B cell (primary cell): ENCODE measurements around the gene CTXND1. TPM values are rescaled to one million over a fixed set of nuclear protein-coding genes. Genes with fewer than 3 reads are reported as not detected.

Experiments used
- ATAC-seq: fragments of 200-7000 bp; cut with Tn5 transposase; one replicate; pipeline ENCODE4 v1.10.0; 2021; ENCODE audit warnings: low read depth, mild to moderate bottlenecking, moderate number of reproducible peaks, moderate library complexity
- CTCF ChIA-PET: fragments of 350-600 bp; sonication (Branson Sonifier 250); formaldehyde crosslinking; loops from one replicate; lab custom pipeline; 2021; ENCODE audit warnings: antibody characterized with exemption, inconsistent platforms; lab: Charles Lee
- POLR2A ChIA-PET: fragments of 350-600 bp; sonication (Branson Sonifier 250); formaldehyde crosslinking; loops from one replicate; lab custom pipeline; 2021; ENCODE audit warnings: antibody characterized with exemption; lab: Charles Lee
- DNase-seq: peaks from one replicate; pipeline ENCODE4 v3.0.0; 2013
- H2AFZ ChIP-seq: 2 replicates; pipeline ENCODE4 v1.6.1; 2012; ENCODE audit warnings: mild to moderate bottlenecking, low read depth, low read length; ENCODE audit not compliant: insufficient read depth, poor library complexity, severe bottlenecking
- H3K27ac ChIP-seq, 2 donors: 1 replicate in 1 of 2; 2 replicates in 1 of 2; pipeline ENCODE4 v1.5.1; 2012 to 2013; ENCODE audit warnings: low read length in 2 of 2, mild to moderate bottlenecking in 2 of 2, moderate library complexity in 1 of 2
- H3K27me3 ChIP-seq, 4 experiments: fragments of 200-600 bp in 1 of 4; sonication (generic) in 1 of 4; replicated peaks in 1 of 4; 1 replicate in 2 of 4; 2 replicates in 2 of 4; pipeline versions ENCODE4 v1.6.1 to v1.7.0; 2013 to 2016; ENCODE audit warnings: low read length in 3 of 4, mild to moderate bottlenecking in 2 of 4, mixed read lengths in 1 of 4, moderate library complexity in 1 of 4; ENCODE audit not compliant: insufficient read depth in 4 of 4, control insufficient read depth in 3 of 4; ENCODE audit errors: control extremely low read depth in 1 of 4
- H3K36me3 ChIP-seq, 2 experiments: replicated peaks in 1 of 2; 1 replicate in 1 of 2; 2 replicates in 1 of 2; pipeline versions ENCODE4 v1.6.1 to v1.7.1; 2013; ENCODE audit warnings: low read length in 1 of 2; ENCODE audit not compliant: insufficient read depth in 2 of 2, control insufficient read depth in 1 of 2; ENCODE audit errors: control extremely low read depth in 1 of 2, extremely low read depth in 1 of 2
- H3K4me1 ChIP-seq, 2 donors: fragments of 200-600 bp in 1 of 2; sonication (generic) in 1 of 2; 1 replicate in 1 of 2; 2 replicates in 1 of 2; pipeline versions ENCODE4 v1.5.1 to v1.6.1; 2013 to 2017; ENCODE audit warnings: low read length in 2 of 2; ENCODE audit not compliant: control insufficient read depth in 2 of 2, insufficient read depth in 2 of 2
- H3K4me2 ChIP-seq: replicated peaks from 2 replicates; pipeline ENCODE3; 2012; ENCODE audit warnings: mild to moderate bottlenecking, low read depth, low read length; ENCODE audit not compliant: poor library complexity, severe bottlenecking
- H3K4me3 ChIP-seq, 5 experiments: fragments of 200-600 bp in 1 of 5; sonication (generic) in 1 of 5; 1 replicate in 3 of 5; 2 replicates in 2 of 5; pipeline versions ENCODE4 v1.5.1 to v1.7.0; 2011 to 2016; ENCODE audit warnings: low read length in 4 of 5, mild to moderate bottlenecking in 4 of 5, low read depth in 2 of 5, control low read depth in 1 of 5, moderate library complexity in 1 of 5; ENCODE audit not compliant: insufficient read depth in 1 of 5; ENCODE audit errors: control extremely low read depth in 1 of 5, extremely low read depth in 1 of 5
- H3K79me2 ChIP-seq: fragments of 200-600 bp; sonication (generic); one replicate; pipeline ENCODE4 v1.6.0; 2016; ENCODE audit warnings: low read length; ENCODE audit not compliant: control insufficient read depth, insufficient read depth
- H3K9ac ChIP-seq: fragments of 200-600 bp; sonication (generic); 2 replicates; pipeline ENCODE4 v1.6.1; 2017; ENCODE audit warnings: mild to moderate bottlenecking, low read length, moderate library complexity
- H3K9me3 ChIP-seq, 3 donors: one replicate each; pipeline versions ENCODE4 v1.6.1 to v1.7.1; 2013; ENCODE audit warnings: low read length in 2 of 3; ENCODE audit not compliant: control insufficient read depth in 2 of 3, insufficient read depth in 1 of 3; ENCODE audit errors: control extremely low read depth in 1 of 3
- H4K20me1 ChIP-seq: 2 replicates; pipeline ENCODE4 v1.6.0; 2012; ENCODE audit warnings: mild to moderate bottlenecking, low read length; ENCODE audit not compliant: insufficient read depth, control insufficient read depth, poor library complexity, severe bottlenecking
- H3K27ac Mint-ChIP-seq: one replicate; pipeline ENCODE4 v1.8.0; 2021; ENCODE audit warnings: mixed read lengths
- H3K27me3 Mint-ChIP-seq: one replicate; pipeline ENCODE4 v1.8.0; 2021; ENCODE audit warnings: mixed read lengths
- H3K4me1 Mint-ChIP-seq: one replicate; pipeline ENCODE4 v1.8.0; 2021; ENCODE audit warnings: mixed read lengths
- H3K4me3 Mint-ChIP-seq: one replicate; pipeline ENCODE4 v1.8.0; 2021; ENCODE audit warnings: mixed read lengths
- H3K9me3 Mint-ChIP-seq: one replicate; pipeline ENCODE4 v1.8.0; 2022; ENCODE audit warnings: mixed read lengths; ENCODE audit not compliant: insufficient read depth
- EZH2 ChIP-seq: IDR thresholded peaks from 2 replicates; pipeline ENCODE4 v1.6.1; 2012; ENCODE audit warnings: borderline replicate concordance, low read depth, mild to moderate bottlenecking, moderate library complexity, low read length; ENCODE audit not compliant: insufficient read depth, poor library complexity, severe bottlenecking
- WGBS: methylation state at CpG from one replicate; pipeline ENCODE4 v1.1.5; 2013; ENCODE audit warnings: missing lambda C conversion rate; ENCODE audit not compliant: insufficient coverage; 5-methylcytosine and 5-hydroxymethylcytosine counted together
- intact Hi-C: fragments of 100-400 bp; cut with micrococcal nuclease; formaldehyde crosslinking; loops from one replicate; pipeline ENCODE4 v1.10.0; 2022
- polyA plus RNA-seq: library from polyadenylated mRNA; depleted of rRNA; stranded (reverse); fragments of >200 nt; gene quantifications from 2 replicates; pipeline ENCODE4 v1.2.3, GENCODE V29; 2012
- total RNA-seq, 2 donors: library from RNA; stranded (reverse); fragments of 120-200 nt in 1 of 2; gene quantifications; 1 replicate in 1 of 2; 2 replicates in 1 of 2; pipeline versions ENCODE4 v1.2.3 to v1.2.4, GENCODE V29; 2013 to 2022
- TF ChIP-seq, protein P1 (sequence below): fragments of 200-600 bp; IDR thresholded peaks from one replicate; pipeline ENCODE4 v1.8.0; 2022; ENCODE audit warnings: antibody characterized with exemption, mild to moderate bottlenecking

CTXND1 gene
- total and polyA plus RNA-seq, 2 donors (not counting 1 experiment from before 2014, with no cell fraction given): not detected

DNA sequence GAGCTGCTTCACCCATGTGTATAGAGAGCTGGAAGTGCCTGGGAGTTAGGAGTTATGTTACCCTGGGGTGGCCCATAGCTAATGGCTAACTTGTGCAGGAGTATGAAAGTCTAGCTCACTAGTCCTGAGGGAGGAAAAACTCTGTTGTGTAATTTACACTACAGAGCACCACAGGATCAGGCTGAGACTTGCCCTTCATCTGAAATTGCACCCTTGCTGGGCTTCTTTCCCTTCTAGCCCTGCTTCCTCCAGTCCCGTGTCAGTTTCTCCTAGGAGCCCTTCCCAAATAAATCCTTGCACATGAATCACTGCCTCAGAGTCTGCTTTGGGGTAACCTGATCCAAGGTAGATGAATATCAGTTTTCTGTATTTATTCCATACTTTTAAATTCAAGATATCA, 40.0 kb downstream of the CTXND1 start:
- H3K36me3 ChIP-seq: no peaks in the 10 kb centered on the region
- Mint-ChIP-seq H3K27ac (no peak overlapping the region), H3K4me1 (no peaks in the 10 kb centered on the region), H3K9me3 (no peaks in the 10 kb centered on the region), H3K4me3 (no peak overlapping the region), H3K27me3 (peaks cover 34% of the 10 kb centered on the region)
- intact Hi-C loops: no loop called here
- H3K4me2 ChIP-seq: no peak overlapping the region
- no peak overlapping the region for H3K9ac ChIP-seq
- no peaks in the 10 kb centered on the region for H3K9me3 ChIP-seq
- DNase-seq: no peak
- WGBS: no CpG with 5 or more reads among the region's 1 CpG
- POLR2A ChIA-PET: no interaction called here
- H3K27ac ChIP-seq: no peak overlapping the region
- CTCF ChIA-PET: no interaction called here
- H3K4me3 ChIP-seq: no peak overlapping the region
- no peaks in the 10 kb centered on the region for H3K4me1 ChIP-seq
- no peak for ATAC-seq
- H2AFZ ChIP-seq: no peak overlapping the region
- H4K20me1 ChIP-seq: no peaks in the 10 kb centered on the region
- no peaks in the 10 kb centered on the region for H3K79me2 ChIP-seq
- TF ChIP-seq EZH2: no peak
- TF ChIP-seq, protein P1, sequence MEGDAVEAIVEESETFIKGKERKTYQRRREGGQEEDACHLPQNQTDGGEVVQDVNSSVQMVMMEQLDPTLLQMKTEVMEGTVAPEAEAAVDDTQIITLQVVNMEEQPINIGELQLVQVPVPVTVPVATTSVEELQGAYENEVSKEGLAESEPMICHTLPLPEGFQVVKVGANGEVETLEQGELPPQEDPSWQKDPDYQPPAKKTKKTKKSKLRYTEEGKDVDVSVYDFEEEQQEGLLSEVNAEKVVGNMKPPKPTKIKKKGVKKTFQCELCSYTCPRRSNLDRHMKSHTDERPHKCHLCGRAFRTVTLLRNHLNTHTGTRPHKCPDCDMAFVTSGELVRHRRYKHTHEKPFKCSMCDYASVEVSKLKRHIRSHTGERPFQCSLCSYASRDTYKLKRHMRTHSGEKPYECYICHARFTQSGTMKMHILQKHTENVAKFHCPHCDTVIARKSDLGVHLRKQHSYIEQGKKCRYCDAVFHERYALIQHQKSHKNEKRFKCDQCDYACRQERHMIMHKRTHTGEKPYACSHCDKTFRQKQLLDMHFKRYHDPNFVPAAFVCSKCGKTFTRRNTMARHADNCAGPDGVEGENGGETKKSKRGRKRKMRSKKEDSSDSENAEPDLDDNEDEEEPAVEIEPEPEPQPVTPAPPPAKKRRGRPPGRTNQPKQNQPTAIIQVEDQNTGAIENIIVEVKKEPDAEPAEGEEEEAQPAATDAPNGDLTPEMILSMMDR: no peak
- H3K27me3 ChIP-seq: peaks cover 0 to 13% (median 4%) of the 10 kb centered on the region in 4 experiments

DNA sequence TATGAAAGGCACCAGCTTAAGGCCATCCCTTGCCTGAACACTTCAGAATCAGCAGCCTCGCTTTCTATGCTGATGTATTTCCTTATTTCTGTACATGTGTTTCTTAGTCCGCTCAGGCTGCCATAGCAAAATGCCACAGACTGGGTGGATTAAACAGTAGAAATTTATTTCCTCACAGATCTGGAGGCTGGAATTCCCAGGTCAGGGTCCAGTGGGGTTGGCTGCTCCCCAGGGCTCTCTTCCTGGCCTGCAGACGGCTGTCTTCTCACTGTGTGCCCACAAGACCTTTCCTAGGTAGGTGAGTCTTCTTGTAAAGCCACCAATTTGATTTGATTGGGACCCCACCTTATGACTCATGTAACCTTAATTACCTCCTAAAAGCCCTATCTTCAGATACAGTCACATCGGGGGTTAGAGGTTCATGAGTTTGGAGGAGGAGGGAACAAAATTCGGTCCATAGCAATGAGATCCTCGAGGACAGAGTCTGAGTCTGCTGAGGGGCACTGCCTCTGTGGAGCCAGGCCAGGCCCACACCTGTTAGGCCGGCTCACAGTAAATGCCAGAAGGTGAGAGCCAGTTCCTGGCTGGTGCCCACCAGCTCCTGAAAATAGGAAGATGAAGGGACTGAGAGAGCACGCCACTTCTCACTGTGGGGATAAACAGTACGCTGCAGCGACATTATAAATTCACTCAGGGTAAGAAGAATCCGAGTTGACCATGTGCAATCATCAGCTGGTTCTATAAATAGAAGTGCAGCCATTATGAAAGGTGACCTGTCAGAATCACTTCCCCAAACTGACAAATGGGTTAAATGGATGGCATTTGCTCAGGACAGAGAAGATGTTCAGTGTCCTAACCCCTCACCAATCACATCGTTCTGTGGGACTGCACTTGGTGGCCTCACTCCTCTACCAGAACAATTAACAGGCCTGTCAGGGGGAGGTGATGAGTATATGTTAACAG, 41.1 kb downstream of the CTXND1 start:
- no peaks in the 10 kb centered on the region for H3K9me3 ChIP-seq
- no peaks in the 10 kb centered on the region for H3K36me3 ChIP-seq
- no peak overlapping the region for H2AFZ ChIP-seq
- Mint-ChIP-seq H3K9me3 (no peaks in the 10 kb centered on the region), H3K4me1 (no peaks in the 10 kb centered on the region), H3K27me3 (peaks cover 36% of the 10 kb centered on the region), H3K27ac (no peak overlapping the region), H3K4me3 (no peak overlapping the region)
- H3K4me1 ChIP-seq: no peaks in the 10 kb centered on the region
- WGBS: 67% methylated on average over 7 of the region's 12 CpGs
- intact Hi-C loops: no loop called here
- no peaks in the 10 kb centered on the region for H4K20me1 ChIP-seq
- ChIA-PET POLR2A (no interaction called here), CTCF (no interaction called here)
- no peak for ATAC-seq
- H3K4me3 ChIP-seq: no peak overlapping the region
- H3K27ac ChIP-seq: no peak overlapping the region
- no peak for TF ChIP-seq EZH2
- TF ChIP-seq, protein P1: no peak
- H3K27me3 ChIP-seq: peaks cover 0 to 13% (median 4%) of the 10 kb centered on the region in 4 experiments
- no peak for DNase-seq
- H3K79me2 ChIP-seq: no peaks in the 10 kb centered on the region
- no peak overlapping the region for H3K4me2 ChIP-seq
- no peak overlapping the region for H3K9ac ChIP-seq
